GM12873 (cell line): ENCODE data around the gene MPZL1.

Source experiments
- TF ChIP-seq, protein P1 (sequence below): IDR thresholded peaks from 2 replicates; pipeline ENCODE4 v1.5.1; 2012; ENCODE audit warnings: low read depth, mild to moderate bottlenecking, moderate library complexity, low read length, control low read depth; ENCODE audit not compliant: insufficient read depth; ENCODE audit errors: missing control alignments

MPZL1 gene

GRCh38 chr1:167706363-167706762, 15.4 kb upstream of the MPZL1 start:
- TF ChIP-seq, protein P1, sequence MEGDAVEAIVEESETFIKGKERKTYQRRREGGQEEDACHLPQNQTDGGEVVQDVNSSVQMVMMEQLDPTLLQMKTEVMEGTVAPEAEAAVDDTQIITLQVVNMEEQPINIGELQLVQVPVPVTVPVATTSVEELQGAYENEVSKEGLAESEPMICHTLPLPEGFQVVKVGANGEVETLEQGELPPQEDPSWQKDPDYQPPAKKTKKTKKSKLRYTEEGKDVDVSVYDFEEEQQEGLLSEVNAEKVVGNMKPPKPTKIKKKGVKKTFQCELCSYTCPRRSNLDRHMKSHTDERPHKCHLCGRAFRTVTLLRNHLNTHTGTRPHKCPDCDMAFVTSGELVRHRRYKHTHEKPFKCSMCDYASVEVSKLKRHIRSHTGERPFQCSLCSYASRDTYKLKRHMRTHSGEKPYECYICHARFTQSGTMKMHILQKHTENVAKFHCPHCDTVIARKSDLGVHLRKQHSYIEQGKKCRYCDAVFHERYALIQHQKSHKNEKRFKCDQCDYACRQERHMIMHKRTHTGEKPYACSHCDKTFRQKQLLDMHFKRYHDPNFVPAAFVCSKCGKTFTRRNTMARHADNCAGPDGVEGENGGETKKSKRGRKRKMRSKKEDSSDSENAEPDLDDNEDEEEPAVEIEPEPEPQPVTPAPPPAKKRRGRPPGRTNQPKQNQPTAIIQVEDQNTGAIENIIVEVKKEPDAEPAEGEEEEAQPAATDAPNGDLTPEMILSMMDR = no peak

DNA sequence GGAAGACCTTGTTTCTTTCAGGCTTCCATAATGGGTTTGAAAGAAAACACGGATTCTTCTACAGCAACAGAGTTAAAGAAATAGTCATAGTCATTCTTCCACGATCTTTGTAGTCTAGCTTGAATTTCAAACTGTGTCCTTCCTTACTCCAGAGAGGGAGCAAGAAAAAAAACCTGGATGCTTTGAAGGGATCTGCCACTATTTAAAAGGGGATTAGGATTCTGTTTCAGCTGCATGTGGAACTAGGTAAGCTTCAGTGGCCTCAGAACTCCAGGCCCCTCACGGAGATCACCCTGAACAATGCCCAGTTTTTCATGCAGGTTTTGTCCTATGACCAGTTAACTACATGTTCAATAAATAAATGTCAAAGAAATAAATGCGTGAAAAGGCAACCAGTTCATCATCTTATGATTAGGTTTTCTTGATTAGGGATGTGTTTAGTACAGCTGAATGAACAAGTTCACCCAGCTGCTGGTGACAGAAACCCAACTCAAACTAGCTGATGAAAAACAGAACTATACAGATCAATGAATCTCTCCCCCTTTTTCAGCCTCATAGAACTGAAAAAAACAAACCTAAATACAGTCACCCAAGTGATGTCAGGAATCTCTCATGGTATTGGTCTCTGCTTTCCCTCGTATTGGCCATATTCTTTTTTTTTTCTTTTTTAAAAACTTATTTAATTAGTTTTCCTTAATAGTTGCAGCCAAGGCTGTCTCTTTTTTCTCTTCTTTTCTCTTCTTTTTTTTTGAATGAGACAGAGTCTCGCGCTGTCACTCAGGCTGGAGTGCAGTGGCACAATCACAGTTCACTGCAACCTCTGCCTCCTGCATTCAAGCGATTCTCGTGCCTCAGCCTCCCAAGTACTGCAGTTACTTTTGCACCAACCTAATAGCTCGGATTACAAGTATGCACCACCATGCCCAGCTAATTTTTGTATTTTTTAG, 14.6 kb upstream of the MPZL1 start:
- TF ChIP-seq, protein P1 = no peak

DNA sequence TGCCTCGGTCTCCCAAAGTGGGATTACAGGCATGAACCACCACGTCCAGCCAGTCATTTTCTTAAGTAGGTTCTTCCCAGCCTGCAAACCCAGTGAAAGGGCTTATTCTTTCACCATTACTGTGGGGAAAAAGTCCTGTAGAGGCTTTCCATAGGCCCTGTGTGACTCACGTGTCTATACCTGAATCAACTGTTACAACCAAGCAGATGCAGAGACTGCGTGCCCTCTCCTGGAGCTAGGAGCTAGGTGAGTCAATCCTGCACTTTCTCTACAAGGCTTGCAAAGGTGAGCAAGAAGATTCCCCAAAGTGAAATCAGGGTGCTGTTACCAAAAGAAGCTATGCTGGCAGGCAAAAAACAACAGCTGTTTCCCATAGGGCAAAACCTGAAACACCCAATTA, 13.8 kb upstream of the MPZL1 start:
- TF ChIP-seq, protein P1 = no peak

- TF ChIP-seq, protein P1 = no peak
Observed at GRCh38 chr1:167708940-167709389, 12.8 kb upstream of the MPZL1 start.

DNA sequence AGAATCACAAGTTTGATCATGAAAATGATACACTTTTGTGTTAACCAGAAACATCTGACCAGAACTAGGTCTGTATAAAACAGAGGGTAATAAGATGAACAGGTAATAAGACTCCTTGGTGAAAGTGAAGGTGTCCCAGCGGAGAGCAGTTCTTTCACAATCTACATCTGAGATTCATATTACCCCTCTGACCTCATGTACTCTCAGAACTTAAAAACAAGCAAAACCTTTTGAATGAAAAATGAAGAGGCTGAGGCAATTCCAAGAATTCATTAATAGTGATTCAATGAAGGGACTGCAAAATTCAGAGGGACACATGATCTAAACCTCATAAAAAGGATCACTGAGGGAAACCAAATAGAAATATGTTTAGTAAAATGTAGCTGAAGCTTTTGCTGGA, 10.9 kb upstream of the MPZL1 start:
- TF ChIP-seq, protein P1 = no peak

- TF ChIP-seq, protein P1 = no peak
Observed at GRCh38 chr1:167711797-167712196, 10.0 kb upstream of the MPZL1 start.

DNA sequence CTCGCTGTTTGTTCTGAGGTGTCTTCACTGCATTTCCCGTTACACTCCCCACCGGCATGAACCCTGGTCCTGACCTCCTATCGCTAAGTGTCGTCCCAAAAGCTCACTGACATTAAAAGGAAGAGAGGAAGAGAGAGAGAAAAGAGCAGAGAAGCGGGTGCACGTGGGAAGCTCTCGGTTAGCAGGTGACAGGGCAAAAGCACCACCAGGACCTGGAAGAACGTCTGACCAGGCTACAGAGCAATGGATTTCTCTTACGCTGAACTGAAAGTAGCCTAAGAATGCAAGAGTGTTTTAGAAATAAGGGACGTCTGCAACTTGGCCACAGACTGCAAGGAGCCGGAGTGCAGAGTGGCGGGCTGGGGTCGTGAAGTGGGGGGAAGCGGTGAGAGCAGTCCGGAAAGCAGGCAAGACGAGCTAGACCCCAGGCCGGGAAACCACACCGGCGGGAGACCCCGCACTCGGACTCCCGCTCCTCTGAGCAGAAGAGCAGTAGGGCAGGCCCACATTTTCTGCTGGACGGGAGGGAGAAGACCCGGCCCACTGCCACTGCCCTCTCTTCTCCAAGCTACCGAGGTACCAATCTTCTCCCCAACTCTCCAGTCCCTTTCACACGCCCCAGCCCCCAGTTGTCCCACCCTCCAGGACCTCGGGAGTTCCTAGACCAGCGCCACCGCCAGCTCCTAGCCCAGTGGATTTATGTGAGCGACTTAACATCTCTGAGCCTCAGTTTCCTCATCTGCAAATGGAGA, 8.3 kb upstream of the MPZL1 start:
- TF ChIP-seq, protein P1 = no peak
